ENCODE results near the gene OPCML.
A peak's percentile ranks its signal among the peaks of the same experiment; 100 is the strongest.

Gene OPCML

GRCh38 chr11:133253570-133253969 is 278.7 kb downstream of the OPCML start:
- H3K4me3 Mint-ChIP-seq, result no peak overlapping the region
- H3K36me3 Mint-ChIP-seq (ENCODE audit: low read depth), result no peaks in the 10 kb centered on the region
- no peak for DNase-seq
- TF ChIP-seq CTCF (IDR thresholded peaks at IDR 0.05), result no peak
- H3K4me1 Mint-ChIP-seq, result no peaks in the 10 kb centered on the region
- no peak overlapping the region for H3K27ac Mint-ChIP-seq
- no peaks in the 10 kb centered on the region for H3K9me3 Mint-ChIP-seq
- H3K27me3 Mint-ChIP-seq (ENCODE audit: low read depth, poor library complexity), result peaks cover 5% of the 10 kb centered on the region

GRCh38 chr11:133251841-133252240 is 280.5 kb downstream of the OPCML start:
- H3K27ac Mint-ChIP-seq, result no peak overlapping the region
- no peak overlapping the region for H3K4me3 Mint-ChIP-seq
- no peaks in the 10 kb centered on the region for H3K4me1 Mint-ChIP-seq
- H3K27me3 Mint-ChIP-seq (ENCODE audit: low read depth, poor library complexity), result peaks cover 8% of the 10 kb centered on the region
- no peaks in the 10 kb centered on the region for H3K36me3 Mint-ChIP-seq (ENCODE audit: low read depth)
- H3K9me3 Mint-ChIP-seq, result no peaks in the 10 kb centered on the region
- no peak for DNase-seq
- no peak for TF ChIP-seq CTCF (IDR thresholded peaks at IDR 0.05)

GRCh38 chr11:133249530-133249929 is 282.8 kb downstream of the OPCML start:
- Mint-ChIP-seq H3K27me3 (ENCODE audit: low read depth, poor library complexity) (peaks cover 8% of the 10 kb centered on the region), H3K4me1 (no peaks in the 10 kb centered on the region), H3K9me3 (no peaks in the 10 kb centered on the region), H3K27ac (no peak overlapping the region), H3K4me3 (no peak overlapping the region), H3K36me3 (ENCODE audit: low read depth) (no peaks in the 10 kb centered on the region)
- DNase-seq, result no peak
- TF ChIP-seq CTCF (IDR thresholded peaks at IDR 0.05), result no peak

DNA sequence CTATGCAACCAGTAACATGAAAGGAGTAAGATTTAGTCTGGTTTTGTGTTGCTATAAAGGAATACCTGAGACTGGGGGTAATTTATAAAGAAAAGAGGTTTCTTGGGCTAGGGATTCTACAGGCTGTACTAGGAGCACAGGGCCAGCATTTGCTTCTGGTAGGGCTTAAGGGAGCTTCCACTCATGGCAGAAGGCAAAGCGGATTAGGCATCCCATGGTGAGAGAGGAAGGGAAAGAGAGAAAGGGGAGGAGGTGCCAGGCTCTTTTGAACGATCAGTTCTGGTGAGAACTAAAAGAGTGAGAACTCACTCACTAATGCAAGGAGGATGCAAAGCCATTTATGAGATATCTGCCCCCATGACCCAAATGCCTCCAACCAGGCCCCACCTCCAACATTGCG is 283.2 kb downstream of the OPCML start:
- no peak for TF ChIP-seq CTCF (IDR thresholded peaks at IDR 0.05)
- Mint-ChIP-seq H3K27ac (no peak overlapping the region), H3K4me1 (no peaks in the 10 kb centered on the region), H3K9me3 (no peaks in the 10 kb centered on the region), H3K4me3 (no peak overlapping the region), H3K36me3 (ENCODE audit: low read depth) (no peaks in the 10 kb centered on the region), H3K27me3 (ENCODE audit: low read depth, poor library complexity) (peaks cover 8% of the 10 kb centered on the region)
- no peak for DNase-seq

DNA sequence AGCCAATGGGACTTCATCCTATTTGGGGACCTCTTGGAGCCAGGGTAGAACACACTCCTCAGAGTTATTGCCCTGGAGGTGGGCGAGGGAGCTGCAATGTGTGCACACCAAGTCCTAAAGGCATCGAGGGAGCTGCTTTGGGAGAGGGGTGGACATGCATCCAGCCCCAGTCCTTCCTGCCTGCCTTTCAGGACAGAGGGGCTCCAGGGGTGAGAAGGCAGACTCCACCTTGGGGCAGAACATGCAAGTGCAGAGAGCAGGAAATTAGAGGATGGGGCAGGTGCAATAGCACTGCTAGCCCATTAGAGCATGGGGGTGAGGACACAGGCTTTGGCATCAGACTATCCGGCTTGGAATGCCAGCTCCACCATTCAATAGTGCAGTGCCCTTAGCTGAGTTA is 288.5 kb downstream of the OPCML start:
- H3K36me3 Mint-ChIP-seq (ENCODE audit: low read depth), result no peaks in the 10 kb centered on the region
- H3K9me3 Mint-ChIP-seq, result no peaks in the 10 kb centered on the region
- H3K4me3 Mint-ChIP-seq, result no peak overlapping the region
- H3K4me1 Mint-ChIP-seq, result peaks cover 5% of the 10 kb centered on the region
- H3K27me3 Mint-ChIP-seq (ENCODE audit: low read depth, poor library complexity), result peaks cover 14% of the 10 kb centered on the region
- no peak for DNase-seq
- H3K27ac Mint-ChIP-seq, result no peak overlapping the region
- peak; percentile 11 for TF ChIP-seq CTCF (IDR thresholded peaks at IDR 0.05)

GRCh38 chr11:133240908-133241655 is 291.2 kb downstream of the OPCML start:
- no peak overlapping the region for H3K4me3 Mint-ChIP-seq
- H3K27me3 Mint-ChIP-seq (ENCODE audit: low read depth, poor library complexity), result peaks cover 15% of the 10 kb centered on the region
- no peak overlapping the region for H3K27ac Mint-ChIP-seq

More at GRCh38 chr11:133240908-133241655, 291.2 kb downstream of the OPCML start:
- DNase-seq, result no peak
- no peak for TF ChIP-seq CTCF (IDR thresholded peaks at IDR 0.05)
- no peaks in the 10 kb centered on the region for H3K9me3 Mint-ChIP-seq
- no peaks in the 10 kb centered on the region for H3K36me3 Mint-ChIP-seq (ENCODE audit: low read depth)
- peaks cover 14% of the 10 kb centered on the region for H3K4me1 Mint-ChIP-seq

Data from nephron progenitor cell (in vitro differentiated cells).